Memory B cell (primary cell): ENCODE measurements around the gene AFAP1L2.

ENCODE experiments used
- ATAC-seq: fragments of 150-1000 bp; cut with Tn5 transposase; 2 replicates; pipeline ENCODE4 v1.10.0; 2021; ENCODE audit warnings: low read depth, mild to moderate bottlenecking, moderate library complexity
- DNase-seq, 2 donors: peaks; one replicate each; pipeline ENCODE4 v3.0.0; 2022; ENCODE audit warnings: low spot score in 2 of 2
- H3K27ac Mint-ChIP-seq: one replicate; pipeline ENCODE4 v1.8.0; 2022; ENCODE audit warnings: mild to moderate bottlenecking, moderate library complexity, mixed read lengths
- H3K27me3 Mint-ChIP-seq: one replicate; pipeline ENCODE4 v1.8.0; 2022; ENCODE audit warnings: mixed read lengths
- H3K36me3 Mint-ChIP-seq: one replicate; pipeline ENCODE4 v1.8.0; 2022; ENCODE audit warnings: mild to moderate bottlenecking, mixed read lengths
- H3K4me1 Mint-ChIP-seq: one replicate; pipeline ENCODE4 v1.8.0; 2022; ENCODE audit warnings: mixed read lengths
- H3K4me3 Mint-ChIP-seq: one replicate; pipeline ENCODE4 v1.8.0; 2022; ENCODE audit warnings: mild to moderate bottlenecking, moderate library complexity, mixed read lengths
- H3K9me3 Mint-ChIP-seq: one replicate; pipeline ENCODE4 v1.8.0; 2022; ENCODE audit warnings: mixed read lengths

Gene AFAP1L2

DNA sequence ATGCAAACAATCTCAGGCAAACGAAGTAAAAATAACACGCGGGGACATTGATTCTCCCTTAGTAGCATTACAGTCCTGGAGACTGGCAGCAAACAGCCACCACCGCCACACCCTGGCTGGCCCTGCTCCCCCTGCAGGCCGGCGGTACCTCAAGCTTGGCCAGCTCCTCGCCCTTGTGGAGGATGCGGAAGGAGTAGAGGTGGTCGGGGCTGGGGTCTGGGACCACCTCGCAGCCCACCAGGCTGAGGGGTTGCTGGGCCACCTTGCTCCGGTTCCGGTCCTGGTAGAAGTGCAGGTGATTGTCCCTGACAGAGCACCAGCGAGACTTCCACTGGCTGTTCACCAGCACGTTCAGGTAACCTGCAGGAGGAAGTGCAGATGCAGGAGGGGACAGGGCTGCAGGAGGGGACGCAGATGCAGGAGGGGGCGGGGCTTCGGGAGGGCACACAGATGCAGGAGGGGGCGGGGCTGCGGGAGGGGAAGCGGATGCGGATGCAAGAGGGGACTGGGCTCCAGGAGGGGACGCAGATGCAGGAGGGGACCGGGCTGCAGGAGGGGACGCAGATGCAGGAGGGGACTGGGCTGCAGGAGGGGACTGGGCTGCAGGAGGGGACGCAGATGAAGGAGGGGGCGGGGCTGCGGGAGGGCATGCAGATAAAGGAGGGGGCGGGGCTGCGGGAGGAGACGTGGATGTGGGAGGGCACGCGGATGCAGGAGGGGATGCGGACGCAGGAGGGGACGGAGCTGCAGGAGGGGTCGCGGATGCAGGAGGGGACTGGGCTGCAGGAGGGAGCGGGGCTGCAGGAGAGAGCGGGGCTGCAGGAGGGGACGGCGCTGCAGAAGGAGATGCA is 99.5 kb downstream of the AFAP1L2 start:
- peaks cover 10% of the 10 kb centered on the region for H3K36me3 Mint-ChIP-seq
- peak; percentile 80 for ATAC-seq
- H3K4me1 Mint-ChIP-seq, result peaks cover 13% of the 10 kb centered on the region
- peak; percentile 35 to 58 for DNase-seq
- H3K4me3 Mint-ChIP-seq, result peak overlapping the region; percentile 90
- no peaks in the 10 kb centered on the region for H3K27me3 Mint-ChIP-seq
- H3K9me3 Mint-ChIP-seq, result no peaks in the 10 kb centered on the region
- H3K27ac Mint-ChIP-seq, result peak overlapping the region; percentile 58

DNA sequence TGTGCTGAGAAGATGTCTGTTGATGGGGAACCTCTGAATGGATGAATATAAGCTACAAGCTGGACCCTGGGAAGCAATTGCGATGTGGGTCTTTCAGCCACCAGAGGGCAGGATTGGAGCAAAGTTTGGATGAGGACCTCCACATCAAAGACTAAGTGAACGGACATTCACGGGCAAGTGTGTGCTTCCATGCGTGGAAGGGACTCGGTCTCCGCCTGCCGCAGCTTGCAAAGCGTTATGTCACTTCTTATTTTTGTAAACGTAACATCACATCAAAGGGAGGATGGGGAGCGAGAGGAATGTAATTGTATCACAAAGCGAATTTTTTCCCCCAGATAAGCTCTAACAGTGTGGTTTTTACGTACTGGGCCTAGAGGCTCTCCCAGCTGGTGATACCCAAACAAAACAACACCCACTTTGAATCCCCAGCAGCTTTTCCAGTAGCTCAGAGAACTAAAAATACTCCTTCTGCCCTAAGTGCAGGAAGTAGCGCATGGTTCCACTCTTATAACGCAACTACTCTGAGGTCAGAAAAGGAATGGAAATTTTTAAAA is 100.2 kb downstream of the AFAP1L2 start:
- Mint-ChIP-seq H3K4me1 (peaks cover 13% of the 10 kb centered on the region), H3K36me3 (peaks cover 14% of the 10 kb centered on the region), H3K9me3 (no peaks in the 10 kb centered on the region), H3K4me3 (peak overlapping the region; percentile 90), H3K27me3 (no peaks in the 10 kb centered on the region), H3K27ac (peak overlapping the region; percentile 58)
- DNase-seq (peak; percentile 57 to 68), ATAC-seq (peak; percentile 66)

- no peak for ATAC-seq
Observed at GRCh38 chr10:114303556-114303955, 100.7 kb downstream of the AFAP1L2 start.

DNA sequence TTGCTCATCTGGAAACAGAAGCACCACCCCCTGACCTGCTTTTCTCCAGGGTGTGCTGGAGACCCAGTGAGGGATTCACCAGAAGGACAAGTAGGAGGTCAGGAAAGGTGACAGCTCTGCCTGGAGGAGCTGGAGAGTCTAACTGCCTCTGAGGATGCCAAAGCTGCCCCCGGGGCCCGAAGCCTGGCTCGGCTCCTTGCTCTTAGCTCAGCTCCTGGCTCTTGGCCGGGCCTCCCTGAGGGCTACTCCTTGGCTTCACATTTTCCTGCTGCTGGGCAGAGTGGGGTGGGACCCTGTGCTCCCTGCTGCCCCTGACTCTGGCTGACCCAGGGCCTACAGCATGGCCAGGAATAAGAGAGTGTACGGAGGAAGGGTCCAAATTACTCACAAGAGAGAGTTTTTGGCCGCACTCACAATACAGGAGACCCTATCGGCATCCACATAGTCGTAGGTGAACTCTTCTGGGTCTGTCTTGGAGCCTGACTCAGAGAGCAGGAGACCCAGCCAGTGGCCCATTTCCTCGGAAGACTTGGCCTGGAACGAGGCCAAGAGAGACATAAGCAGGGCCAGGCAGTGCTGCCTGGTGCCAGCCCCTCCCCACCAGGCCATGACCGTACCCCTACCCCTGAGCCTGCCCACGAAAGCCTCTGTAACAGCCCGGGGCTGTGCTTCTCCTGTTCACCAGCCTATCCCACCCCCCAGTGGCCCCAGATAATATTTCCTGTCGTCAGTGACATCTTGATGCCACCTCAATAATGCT is 102.2 kb downstream of the AFAP1L2 start:
- peaks cover 13% of the 10 kb centered on the region for H3K4me1 Mint-ChIP-seq
- H3K4me3 Mint-ChIP-seq, result no peak overlapping the region
- DNase-seq, result no peak
- H3K36me3 Mint-ChIP-seq, result peaks cover 21% of the 10 kb centered on the region
- no peaks in the 10 kb centered on the region for H3K9me3 Mint-ChIP-seq
- ATAC-seq, result no peak
- no peak overlapping the region for H3K27ac Mint-ChIP-seq
- no peaks in the 10 kb centered on the region for H3K27me3 Mint-ChIP-seq

More at GRCh38 chr10:114303556-114303955, 100.7 kb downstream of the AFAP1L2 start:
- peaks cover 15% of the 10 kb centered on the region for H3K36me3 Mint-ChIP-seq
- peak overlapping the region; percentile 90 for H3K4me3 Mint-ChIP-seq
- no peaks in the 10 kb centered on the region for H3K27me3 Mint-ChIP-seq
- H3K27ac Mint-ChIP-seq, result no peak overlapping the region
- no peaks in the 10 kb centered on the region for H3K9me3 Mint-ChIP-seq
- H3K4me1 Mint-ChIP-seq, result peaks cover 13% of the 10 kb centered on the region
- no peak for DNase-seq

DNA sequence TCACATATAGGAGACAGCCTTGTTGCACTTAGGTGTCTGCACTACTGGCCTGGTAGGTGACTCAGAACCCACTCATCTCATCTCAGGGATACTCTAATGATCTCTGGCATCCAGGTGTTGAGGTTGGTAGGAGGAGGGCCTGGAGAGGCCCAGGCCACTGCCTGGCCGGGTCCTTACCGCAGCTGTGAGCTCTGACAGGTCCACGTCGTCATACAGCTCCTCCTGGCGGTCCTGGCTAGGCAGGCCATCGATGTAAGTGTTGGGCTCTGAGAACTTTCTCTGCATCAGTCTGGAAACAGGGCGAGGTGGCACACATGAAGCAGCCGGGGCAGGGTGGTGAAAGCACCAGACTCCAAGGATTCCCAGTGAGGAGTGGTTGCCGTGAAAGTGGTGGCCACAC is 103.1 kb downstream of the AFAP1L2 start:
- no peaks in the 10 kb centered on the region for H3K27me3 Mint-ChIP-seq
- H3K4me3 Mint-ChIP-seq, result no peak overlapping the region
- H3K27ac Mint-ChIP-seq, result no peak overlapping the region
- peaks cover 30% of the 10 kb centered on the region for H3K36me3 Mint-ChIP-seq
- H3K9me3 Mint-ChIP-seq, result peaks cover under 1% of the 10 kb centered on the region
- H3K4me1 Mint-ChIP-seq, result peaks cover 13% of the 10 kb centered on the region
- no peak for ATAC-seq
- DNase-seq, result no peak

- Mint-ChIP-seq H3K4me3 (no peak overlapping the region), H3K9me3 (peaks cover 5% of the 10 kb centered on the region), H3K36me3 (peaks cover 40% of the 10 kb centered on the region), H3K27ac (no peak overlapping the region), H3K4me1 (peaks cover 13% of the 10 kb centered on the region), H3K27me3 (no peaks in the 10 kb centered on the region)
- ATAC-seq, result no peak
- no peak for DNase-seq
Observed at GRCh38 chr10:114300036-114300645, 104.2 kb downstream of the AFAP1L2 start.

DNA sequence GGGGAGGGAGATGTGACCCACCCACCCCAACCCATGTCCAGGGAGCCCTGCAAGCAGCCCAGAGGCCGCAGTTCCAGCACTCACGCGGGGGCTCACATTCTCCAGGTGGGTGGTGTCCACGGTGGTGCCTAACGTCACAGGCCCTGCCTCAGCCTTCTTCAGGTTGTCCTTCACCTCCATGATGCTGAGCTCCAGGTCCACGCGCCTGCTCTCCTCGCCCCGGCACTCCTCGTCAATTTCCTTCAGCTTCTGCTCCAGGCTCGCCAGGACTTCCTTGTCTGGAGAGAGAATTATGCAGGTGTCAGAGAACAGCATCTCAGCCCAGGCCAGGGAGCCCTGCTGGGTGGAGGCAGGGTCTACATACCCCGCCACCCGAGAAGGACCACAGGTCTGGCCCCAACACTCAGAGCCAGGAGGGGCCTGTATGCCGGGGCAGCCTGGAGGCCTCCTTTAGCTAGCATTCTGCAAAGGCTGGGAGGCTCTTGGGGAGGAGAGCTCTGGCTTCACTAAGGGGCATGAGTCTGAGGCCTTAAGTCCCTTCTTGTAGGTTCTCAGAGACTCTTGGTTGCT is 107.1 kb downstream of the AFAP1L2 start:
- no peak overlapping the region for H3K4me3 Mint-ChIP-seq
- DNase-seq (no peak), ATAC-seq (no peak)
- no peaks in the 10 kb centered on the region for H3K4me1 Mint-ChIP-seq
- no peak overlapping the region for H3K27ac Mint-ChIP-seq
- no peaks in the 10 kb centered on the region for H3K27me3 Mint-ChIP-seq
- H3K9me3 Mint-ChIP-seq, result peaks cover 5% of the 10 kb centered on the region
- H3K36me3 Mint-ChIP-seq, result peaks cover 46% of the 10 kb centered on the region

DNA sequence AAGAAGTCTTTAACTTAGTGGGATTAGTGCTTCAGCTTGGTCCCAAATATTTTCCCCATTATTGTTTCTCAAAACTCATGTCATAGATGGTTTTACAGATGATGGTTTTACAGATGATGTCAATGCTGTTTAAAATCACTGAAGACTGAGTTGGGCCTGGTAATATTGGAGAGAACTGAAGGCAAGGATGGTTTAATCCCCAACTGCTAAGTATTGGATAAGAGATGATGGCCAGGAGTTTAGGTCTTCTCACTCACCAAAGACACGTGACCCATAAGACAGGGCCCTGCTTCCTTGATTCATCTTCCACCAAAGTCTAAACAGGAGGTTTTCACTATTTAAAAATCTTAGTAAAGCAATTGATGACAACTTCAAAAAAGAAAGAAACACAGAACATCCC is 108.9 kb downstream of the AFAP1L2 start:
- Mint-ChIP-seq H3K27ac (no peak overlapping the region), H3K4me3 (no peak overlapping the region), H3K4me1 (no peaks in the 10 kb centered on the region), H3K36me3 (peaks cover 42% of the 10 kb centered on the region), H3K27me3 (no peaks in the 10 kb centered on the region), H3K9me3 (peaks cover 5% of the 10 kb centered on the region)
- no peak for DNase-seq
- no peak for ATAC-seq

DNA sequence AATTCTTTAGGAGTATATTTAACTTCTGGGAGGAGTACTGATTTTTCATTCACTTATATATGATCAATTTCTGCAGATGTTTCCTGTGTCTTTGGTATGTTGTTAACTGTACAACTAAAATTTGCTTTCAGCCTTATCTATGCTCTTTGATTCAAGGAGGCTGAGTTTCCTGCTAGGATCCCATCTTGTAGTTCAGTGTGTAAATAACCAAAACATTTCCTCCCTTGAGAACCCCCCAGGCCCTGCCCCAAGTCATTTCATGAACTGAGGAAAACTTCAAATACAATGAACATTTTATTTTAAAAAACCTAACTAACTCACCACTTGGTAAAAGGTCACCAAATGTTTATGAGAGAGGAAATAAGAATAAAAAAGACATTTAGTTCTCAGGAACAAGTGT is 109.8 kb downstream of the AFAP1L2 start:
- Mint-ChIP-seq H3K27ac (no peak overlapping the region), H3K9me3 (peaks cover 5% of the 10 kb centered on the region), H3K27me3 (no peaks in the 10 kb centered on the region), H3K4me3 (no peak overlapping the region), H3K4me1 (no peaks in the 10 kb centered on the region), H3K36me3 (peaks cover 36% of the 10 kb centered on the region)
- ATAC-seq (no peak), DNase-seq (no peak)

GRCh38 chr10:114293075-114293474 is 111.2 kb downstream of the AFAP1L2 start:
- Mint-ChIP-seq H3K4me1 (no peaks in the 10 kb centered on the region), H3K9me3 (peaks cover 5% of the 10 kb centered on the region), H3K27ac (no peak overlapping the region), H3K36me3 (peaks cover 31% of the 10 kb centered on the region), H3K27me3 (no peaks in the 10 kb centered on the region), H3K4me3 (no peak overlapping the region)
- ATAC-seq, result no peak
- DNase-seq, result no peak

GRCh38 chr10:114291516-114291915 is 112.8 kb downstream of the AFAP1L2 start:
- no peaks in the 10 kb centered on the region for H3K27me3 Mint-ChIP-seq
- peaks cover 5% of the 10 kb centered on the region for H3K9me3 Mint-ChIP-seq
- no peaks in the 10 kb centered on the region for H3K4me1 Mint-ChIP-seq
- H3K36me3 Mint-ChIP-seq, result peaks cover 19% of the 10 kb centered on the region
- H3K27ac Mint-ChIP-seq, result no peak overlapping the region
- ATAC-seq, result no peak
- no peak for DNase-seq
- no peak overlapping the region for H3K4me3 Mint-ChIP-seq

GRCh38 chr10:114291076-114291475 is 113.2 kb downstream of the AFAP1L2 start:
- DNase-seq (no peak), ATAC-seq (no peak)
- no peaks in the 10 kb centered on the region for H3K27me3 Mint-ChIP-seq
- no peak overlapping the region for H3K27ac Mint-ChIP-seq
- H3K9me3 Mint-ChIP-seq, result peaks cover 4% of the 10 kb centered on the region
- no peak overlapping the region for H3K4me3 Mint-ChIP-seq
- H3K4me1 Mint-ChIP-seq, result no peaks in the 10 kb centered on the region
- H3K36me3 Mint-ChIP-seq, result peaks cover 15% of the 10 kb centered on the region

DNA sequence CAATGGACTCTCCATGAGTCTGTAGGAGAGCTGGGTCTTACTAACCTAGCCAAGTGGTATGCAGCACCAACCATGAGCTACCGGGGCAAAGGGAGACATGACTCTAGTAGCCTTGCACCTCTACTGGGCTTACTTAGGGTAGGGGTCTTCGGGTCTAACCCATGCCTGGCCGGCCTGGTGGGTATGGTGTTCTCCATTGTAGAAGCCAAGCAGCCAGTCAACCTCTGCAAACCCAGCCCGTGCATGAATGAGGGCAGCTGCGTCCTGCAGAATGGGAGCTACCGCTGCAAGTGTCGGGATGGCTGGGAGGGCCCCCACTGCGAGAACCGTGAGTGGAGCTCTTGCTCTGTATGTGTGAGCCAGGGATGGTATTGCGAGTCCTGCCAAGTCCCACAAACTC is 114.3 kb downstream of the AFAP1L2 start:
- Mint-ChIP-seq H3K4me3 (no peak overlapping the region), H3K9me3 (no peaks in the 10 kb centered on the region), H3K27ac (no peak overlapping the region), H3K27me3 (no peaks in the 10 kb centered on the region), H3K36me3 (peaks cover 6% of the 10 kb centered on the region), H3K4me1 (no peaks in the 10 kb centered on the region)
- DNase-seq (no peak), ATAC-seq (no peak)

DNA sequence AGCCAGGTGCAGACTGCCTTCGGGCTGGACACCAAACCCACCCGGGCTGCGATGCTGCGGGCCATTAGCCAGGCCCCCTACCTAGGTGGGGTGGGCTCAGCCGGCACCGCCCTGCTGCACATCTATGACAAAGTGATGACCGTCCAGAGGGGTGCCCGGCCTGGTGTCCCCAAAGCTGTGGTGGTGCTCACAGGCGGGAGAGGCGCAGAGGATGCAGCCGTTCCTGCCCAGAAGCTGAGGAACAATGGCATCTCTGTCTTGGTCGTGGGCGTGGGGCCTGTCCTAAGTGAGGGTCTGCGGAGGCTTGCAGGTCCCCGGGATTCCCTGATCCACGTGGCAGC is 115.2 kb downstream of the AFAP1L2 start:
- Mint-ChIP-seq H3K27ac (no peak overlapping the region), H3K4me3 (no peak overlapping the region), H3K36me3 (no peaks in the 10 kb centered on the region), H3K9me3 (no peaks in the 10 kb centered on the region), H3K4me1 (no peaks in the 10 kb centered on the region), H3K27me3 (no peaks in the 10 kb centered on the region)
- DNase-seq (no peak), ATAC-seq (no peak)
